UCSD-AML1 (cell line): ENCODE data around the gene ERRFI1.
"Not testable (repeated sequence)": the region's sequence is repeated elsewhere in the genome, so short reads cannot be mapped to it uniquely, and the experiment has no call there.

ENCODE experiments used
- DNase-seq: peaks from one replicate; lab custom pipeline; 2025; ENCODE audit not compliant: unreplicated experiment; lab: John Stamatoyannopoulos, UW

Gene ERRFI1

GRCh38 chr1:8026153-8026975 lies at the start of gene ERRFI1:
Gene ERRFI1, minus strand, starts transcription at chr1:8026309. Its CDS starts 10,690 bp downstream, at chr1:8015619.
- peak; percentile 75 for DNase-seq

- no peak for DNase-seq
Observed at GRCh38 chr1:8075511-8076051, 49.5 kb upstream of the ERRFI1 start.

- no peak for DNase-seq
Observed at GRCh38 chr1:8073112-8073855, 47.2 kb upstream of the ERRFI1 start.

- DNase-seq: no peak
Observed at GRCh38 chr1:8070381-8070811, 44.3 kb upstream of the ERRFI1 start.

- DNase-seq: not testable (repeated sequence)
Observed at GRCh38 chr1:8069614-8070320, 43.7 kb upstream of the ERRFI1 start.

- DNase-seq: no peak
Observed at GRCh38 chr1:8065369-8065768, 39.3 kb upstream of the ERRFI1 start.

GRCh38 chr1:8063298-8064036 lies 37.4 kb upstream of the ERRFI1 start:
- no peak for DNase-seq

- no peak for DNase-seq
Observed at GRCh38 chr1:8062861-8063260, 36.8 kb upstream of the ERRFI1 start.

GRCh38 chr1:8061673-8062386 lies 35.7 kb upstream of the ERRFI1 start:
- no peak for DNase-seq

- no peak for DNase-seq
Observed at GRCh38 chr1:8061210-8061609, 35.1 kb upstream of the ERRFI1 start.

GRCh38 chr1:8059161-8059622 lies 33.1 kb upstream of the ERRFI1 start:
- DNase-seq: no peak

GRCh38 chr1:8057779-8058178 lies 31.7 kb upstream of the ERRFI1 start:
- DNase-seq: not testable (repeated sequence)

GRCh38 chr1:8055973-8056372 lies 29.9 kb upstream of the ERRFI1 start:
- DNase-seq: no peak

GRCh38 chr1:8053878-8054567 lies 27.9 kb upstream of the ERRFI1 start:
- no peak for DNase-seq

GRCh38 chr1:8051650-8052049 lies 25.5 kb upstream of the ERRFI1 start:
- no peak for DNase-seq

GRCh38 chr1:8049229-8049628 lies 23.1 kb upstream of the ERRFI1 start:
- DNase-seq: not testable (repeated sequence)

GRCh38 chr1:8047686-8048445 lies 21.8 kb upstream of the ERRFI1 start:
- DNase-seq: no peak

GRCh38 chr1:8047112-8047511 lies 21.0 kb upstream of the ERRFI1 start:
- no peak for DNase-seq

- no peak for DNase-seq
Observed at GRCh38 chr1:8046391-8046790, 20.3 kb upstream of the ERRFI1 start.
